ENCODE data around the gene USE1. TPM values are rescaled to one million over a fixed set of nuclear protein-coding genes. Genes with fewer than 3 reads are reported as not detected.

The USE1 gene
- total RNA-seq, 1 donor from 2014 or later, result 21.7 TPM

- ATAC-seq, result peak; percentile 8
Measured at GRCh38 chr19:17235971-17236777, 21.0 kb downstream of the USE1 start.

- no peak for ATAC-seq
Measured at GRCh38 chr19:17236811-17237543, 21.8 kb downstream of the USE1 start.

GRCh38 chr19:17237747-17238706 lies 22.9 kb downstream of the USE1 start:
- no peak for ATAC-seq

GRCh38 chr19:17240062-17240752 lies 25.1 kb downstream of the USE1 start:
- no peak for ATAC-seq

DNA sequence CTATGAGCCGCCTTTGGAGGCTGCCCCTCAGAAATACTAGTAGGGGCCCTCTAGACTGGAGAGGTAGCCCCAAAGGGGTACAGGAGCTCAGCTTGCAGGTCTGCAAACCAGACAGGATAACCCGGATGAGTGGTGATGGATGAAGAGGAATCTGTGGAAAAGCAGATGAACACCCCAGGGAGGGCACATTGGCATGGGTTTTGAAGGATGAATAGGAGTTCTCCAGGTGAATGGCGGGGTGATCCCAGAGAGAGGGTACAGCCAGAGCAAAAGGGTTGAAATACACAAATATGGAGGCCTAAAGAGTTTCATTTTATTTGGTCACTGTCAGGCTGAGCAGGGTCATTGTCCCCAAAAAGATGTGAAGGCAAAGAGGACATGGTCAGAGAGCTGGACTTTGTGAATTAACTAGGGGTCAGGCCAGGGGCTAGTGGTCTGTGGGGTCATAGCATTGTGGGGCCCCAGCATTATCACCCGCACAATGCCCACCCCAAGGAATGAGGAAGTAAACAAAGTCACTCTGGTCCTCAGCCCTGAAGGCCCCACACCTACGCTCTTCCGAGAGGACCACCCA lies 25.8 kb downstream of the USE1 start:
- no peak for ATAC-seq

GRCh38 chr19:17242431-17243208 lies 27.5 kb downstream of the USE1 start:
- no peak for ATAC-seq

DNA sequence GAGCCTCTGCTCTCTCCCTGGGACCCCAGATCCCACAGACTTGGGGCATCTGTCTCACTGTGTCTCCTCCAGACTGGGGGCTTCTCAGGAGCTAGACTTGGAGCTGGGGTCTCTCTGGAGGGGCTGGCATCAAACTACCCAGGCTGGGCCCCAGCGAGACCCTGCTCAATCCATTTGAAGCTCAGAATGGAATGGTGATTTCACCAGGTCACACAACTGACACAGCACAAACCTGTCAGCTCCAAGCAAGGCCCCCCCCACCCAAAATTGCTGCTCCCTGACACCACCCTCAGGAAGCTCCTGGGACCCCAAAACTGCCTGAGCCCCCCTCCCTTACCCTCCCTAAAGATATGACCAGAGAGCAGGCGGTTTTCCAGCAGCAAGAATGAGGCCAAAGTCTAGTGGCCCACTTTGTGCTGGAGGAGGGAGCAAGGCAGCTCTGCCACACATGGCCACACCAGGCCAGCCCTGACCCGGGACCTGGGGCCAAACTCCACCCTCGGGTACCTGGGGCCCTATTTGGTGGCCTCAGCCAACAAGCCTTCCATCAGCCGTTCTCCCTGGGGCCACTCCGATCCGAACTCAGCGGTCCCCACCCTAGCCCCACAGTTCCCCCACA lies 28.2 kb downstream of the USE1 start:
- ATAC-seq, result no peak

- ATAC-seq, result no peak
Measured at GRCh38 chr19:17243830-17244617, 28.9 kb downstream of the USE1 start.

DNA sequence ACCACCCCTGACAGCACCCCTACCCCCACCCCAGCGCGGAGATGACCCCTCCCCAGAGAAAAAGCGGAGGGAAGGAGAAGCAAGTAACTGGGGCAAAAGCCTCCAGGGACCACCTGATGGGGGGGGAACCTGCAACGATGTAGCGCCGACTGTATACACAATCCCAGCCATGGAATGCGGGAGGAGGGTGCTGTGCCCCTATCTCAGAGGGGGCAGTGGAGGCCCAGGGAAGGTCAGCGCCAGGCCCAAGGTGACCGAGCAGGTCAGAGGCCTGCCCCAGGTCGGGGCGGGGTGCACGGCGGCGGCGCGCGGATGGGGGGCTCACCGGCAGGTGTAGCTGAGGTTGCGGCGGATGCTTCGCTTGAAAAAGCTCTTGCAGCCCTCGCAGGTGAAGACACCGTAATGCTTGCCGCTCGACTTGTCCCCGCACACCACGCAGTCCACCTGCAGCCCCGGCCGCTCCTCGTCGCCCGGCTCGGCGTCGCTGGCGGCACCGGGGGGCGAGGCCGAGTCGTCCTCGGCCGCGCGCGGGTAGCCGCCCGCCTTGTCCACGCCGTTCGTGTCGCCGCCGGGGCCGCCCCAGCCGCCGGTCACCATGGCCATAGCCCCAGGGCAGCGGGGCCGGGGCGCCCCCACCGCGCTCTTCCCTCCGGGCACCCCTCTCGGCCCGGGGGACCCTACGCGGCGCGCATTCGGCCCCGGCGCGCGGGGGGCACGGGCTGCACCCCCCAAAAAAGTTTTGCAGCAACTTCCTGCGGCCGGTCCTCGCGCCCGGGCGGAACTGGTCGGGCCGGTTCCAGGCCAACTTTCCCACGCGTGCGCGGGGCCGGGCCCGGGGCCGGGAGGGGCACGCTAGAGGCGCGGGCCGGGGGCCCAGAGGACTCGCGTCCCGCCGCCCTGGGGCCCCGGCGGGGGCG lies 29.7 kb downstream of the USE1 start:
- ATAC-seq, result no peak

DNA sequence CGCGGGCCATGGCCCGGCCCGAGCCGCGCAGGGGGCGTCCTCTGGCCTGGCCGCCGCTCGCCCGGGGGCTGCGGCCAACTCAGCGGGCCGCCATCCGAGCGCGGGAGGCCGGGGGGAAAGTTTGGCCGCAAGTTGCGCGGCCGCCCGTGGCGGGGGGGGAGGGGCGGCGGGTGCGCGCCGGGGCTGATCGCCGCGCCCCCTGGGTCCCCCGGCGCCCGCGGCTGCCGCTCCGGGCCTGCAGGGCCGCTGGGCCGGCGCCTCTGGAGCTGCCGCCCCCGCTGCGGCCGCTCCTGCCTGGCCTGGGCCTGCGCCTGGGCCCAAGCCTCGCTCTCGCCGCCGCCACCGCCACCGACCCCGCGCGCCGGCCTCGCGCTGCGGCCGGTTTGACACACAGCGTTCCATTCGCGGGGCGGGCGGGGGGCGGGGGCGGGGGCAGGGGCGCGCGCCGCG lies 30.4 kb downstream of the USE1 start, which contains the start of gene NR2F6:
Gene NR2F6, minus strand, starts transcription at position 385 of the 450 bp plus-strand sequence. CDS start 699 bp downstream, outside the sequence.
- no peak for ATAC-seq

DNA sequence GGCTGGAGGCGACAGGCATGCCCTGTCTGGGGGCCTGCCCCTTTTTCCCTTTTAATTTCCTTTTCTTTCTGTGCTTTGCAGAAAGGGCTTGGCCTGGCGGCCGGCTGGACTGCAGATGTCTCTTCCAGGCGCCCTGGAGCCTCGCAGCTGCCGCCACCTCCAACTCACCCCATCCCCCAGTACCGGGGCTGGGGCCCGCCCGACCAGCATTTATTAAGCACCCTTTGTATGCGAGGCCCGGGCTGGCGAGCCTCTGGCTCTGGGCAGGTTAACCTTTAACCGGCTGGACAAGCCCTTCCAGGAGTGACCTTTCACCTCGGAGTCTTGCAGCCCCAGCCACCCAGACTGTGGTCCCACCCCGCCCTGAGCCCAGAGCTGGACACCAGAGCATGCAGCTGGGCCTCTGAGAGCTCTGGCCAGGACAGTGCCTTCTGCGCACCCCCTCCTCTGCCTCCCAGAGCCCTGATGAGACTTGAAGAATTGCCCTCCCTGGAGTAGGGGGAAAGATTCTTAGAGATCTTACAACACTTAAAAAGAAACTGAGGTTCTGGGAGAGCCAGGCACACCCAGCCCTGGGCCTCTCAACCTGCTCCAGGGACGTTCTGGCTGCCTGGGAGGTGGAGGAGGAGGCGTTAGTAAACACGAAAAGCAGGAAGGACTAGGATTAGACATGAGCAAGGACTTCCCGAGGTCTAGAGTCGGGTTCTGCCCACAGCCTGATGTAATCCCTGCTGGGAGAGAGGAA lies 31.7 kb downstream of the USE1 start:
- peak; percentile 60 for ATAC-seq

- ATAC-seq, result peak; percentile 21
Measured at GRCh38 chr19:17248011-17248776, 33.0 kb downstream of the USE1 start.

DNA sequence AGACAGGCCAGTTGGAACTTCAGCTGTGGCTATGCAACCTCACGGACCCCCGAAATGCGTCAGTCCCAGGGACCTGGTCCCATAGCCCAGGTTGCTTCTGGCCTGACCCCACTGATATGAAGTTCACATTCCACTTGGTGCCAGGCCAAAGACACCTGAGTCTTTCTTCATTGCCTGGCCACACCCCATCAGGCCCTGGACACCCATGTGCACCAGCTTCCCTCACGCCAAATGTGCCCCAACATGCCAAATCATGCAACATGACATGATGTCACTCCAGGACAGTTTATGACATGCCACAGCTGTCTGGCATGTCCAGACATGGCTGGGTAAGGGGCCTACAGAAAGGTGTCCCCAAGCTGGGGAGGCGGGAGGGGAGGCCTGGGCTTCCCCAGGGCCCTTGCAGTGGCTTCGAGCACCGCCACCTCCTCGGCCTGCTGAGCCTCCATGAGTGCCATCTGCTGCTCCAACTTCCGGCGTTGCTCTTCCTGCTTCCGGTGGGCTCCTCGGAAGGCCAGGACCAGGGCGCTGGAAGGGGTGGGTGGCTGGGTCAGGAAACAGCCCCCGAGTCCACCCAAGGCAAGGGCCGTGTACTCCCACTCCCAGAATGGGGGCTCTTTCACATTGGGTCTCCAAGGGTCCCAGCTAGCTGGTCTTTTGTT lies 34.9 kb downstream of the USE1 start:
- ATAC-seq, result peak; percentile 6

DNA sequence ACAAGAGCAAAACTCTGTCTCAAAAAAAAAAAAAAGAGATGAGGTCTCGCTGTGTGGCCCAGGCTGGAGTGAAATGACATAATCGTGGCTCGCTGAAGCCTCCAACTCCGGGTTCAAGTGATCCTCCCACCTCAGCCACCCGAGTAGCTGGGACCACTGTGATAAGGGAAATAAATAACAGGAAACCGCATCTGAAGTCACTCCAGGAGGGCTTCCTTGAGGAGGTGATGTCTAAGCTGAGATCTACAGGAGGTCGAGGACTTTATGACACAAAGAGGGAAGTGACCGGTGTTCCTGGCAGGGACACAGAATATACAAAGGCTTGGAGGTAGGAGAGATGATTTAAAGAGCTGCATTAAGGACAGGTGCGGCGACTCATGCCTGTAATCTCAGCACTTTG lies 39.5 kb downstream of the USE1 start:
- no peak for ATAC-seq

DNA sequence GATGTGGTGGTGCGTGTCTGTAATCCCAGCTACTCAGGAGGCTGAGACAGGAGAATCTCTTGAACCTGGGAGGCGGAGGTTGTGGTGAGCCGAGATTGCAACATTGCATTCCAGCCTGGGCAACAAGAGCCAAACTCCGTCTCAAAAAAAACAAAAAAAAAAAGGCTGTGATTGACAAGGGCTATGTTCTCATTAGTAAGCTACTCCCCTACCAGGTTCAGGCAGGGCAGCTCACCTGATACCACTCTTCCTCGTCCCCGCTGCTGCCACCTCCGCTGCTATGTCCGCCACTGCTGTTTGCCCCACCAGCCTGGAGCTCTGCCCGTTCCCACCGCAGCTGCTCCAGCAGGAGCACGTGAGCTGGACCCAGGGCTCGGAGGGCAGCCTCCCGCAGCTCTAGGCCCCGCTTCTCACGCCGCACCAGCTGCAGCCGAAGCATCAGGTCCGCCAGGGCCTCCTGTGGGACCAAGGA lies 40.0 kb downstream of the USE1 start:
- ATAC-seq, result peak; percentile 53

DNA sequence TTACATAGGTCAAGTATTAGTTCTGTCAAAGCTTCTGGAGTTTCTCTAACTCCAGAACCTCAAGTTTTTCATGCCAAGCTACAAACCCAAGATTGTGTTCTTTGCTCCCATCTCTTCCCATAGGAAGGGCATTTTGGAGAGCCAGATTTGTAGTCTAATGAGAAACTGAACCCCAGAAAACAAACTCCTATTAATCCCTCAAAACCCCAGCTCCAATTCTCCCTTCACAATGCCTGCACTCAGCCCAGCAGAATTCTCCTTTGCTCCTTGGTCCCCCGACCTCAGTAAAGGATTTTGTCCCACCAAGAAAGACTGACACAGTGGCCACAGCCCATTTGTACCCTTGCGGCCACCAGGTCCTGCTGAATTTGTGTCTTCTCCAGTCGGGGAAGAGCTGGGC lies 41.0 kb downstream of the USE1 start:
- ATAC-seq, result no peak

Data from esophagus mucosa (tissue), 1 donor.